GM18511 (cell line): ENCODE results near the gene SNAPC5.
A peak's percentile ranks its signal among the peaks of the same experiment; 100 is the strongest.
"Not testable (repeated sequence)": the region's sequence is repeated elsewhere in the genome, so short reads cannot be mapped to it uniquely, and the experiment has no call there.

ENCODE experiments used
- ATAC-seq: cut with Tn5 transposase; IDR thresholded peaks from one replicate; pipeline ENCODE4 v1.9.1; 2021; ENCODE audit warnings: mild to moderate bottlenecking, moderate library complexity; ENCODE audit not compliant: unreplicated experiment

The SNAPC5 gene, protein sequence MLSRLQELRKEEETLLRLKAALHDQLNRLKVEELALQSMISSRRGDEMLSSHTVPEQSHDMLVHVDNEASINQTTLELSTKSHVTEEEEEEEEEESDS

GRCh38 chr15:66497502-66498455 is at the start of gene SNAPC5:
SNAPC5 (minus strand) TSS chr15:66497762; CDS start chr15:66497731, 31 bp downstream.
- ATAC-seq, result peak; percentile 89

DNA sequence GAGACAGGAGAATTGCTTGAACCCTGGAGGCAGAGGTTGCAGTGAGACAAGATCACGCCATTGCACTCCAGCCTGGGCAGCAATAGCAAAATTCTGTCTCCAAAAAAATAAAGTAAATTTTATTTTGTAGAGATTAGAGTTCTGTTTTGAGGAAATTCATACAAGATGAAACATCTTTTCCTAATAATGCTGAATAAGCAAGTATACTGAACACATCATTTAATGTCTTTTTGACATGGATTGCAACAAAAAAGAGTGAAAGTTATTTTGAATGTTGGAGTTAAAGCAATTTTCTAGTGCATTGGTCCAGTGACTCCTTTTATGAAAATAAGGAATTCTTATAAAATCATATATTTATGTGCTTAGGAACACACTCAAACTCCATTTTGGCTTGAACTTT is 47.7 kb upstream of the SNAPC5 start:
- no peak for ATAC-seq

GRCh38 chr15:66542896-66543295 is 45.3 kb upstream of the SNAPC5 start:
- no peak for ATAC-seq

GRCh38 chr15:66535056-66535455 is 37.5 kb upstream of the SNAPC5 start:
- no peak for ATAC-seq

GRCh38 chr15:66524838-66525237 is 27.3 kb upstream of the SNAPC5 start:
- ATAC-seq, result no peak

GRCh38 chr15:66523926-66524325 is 26.4 kb upstream of the SNAPC5 start:
- no peak for ATAC-seq

DNA sequence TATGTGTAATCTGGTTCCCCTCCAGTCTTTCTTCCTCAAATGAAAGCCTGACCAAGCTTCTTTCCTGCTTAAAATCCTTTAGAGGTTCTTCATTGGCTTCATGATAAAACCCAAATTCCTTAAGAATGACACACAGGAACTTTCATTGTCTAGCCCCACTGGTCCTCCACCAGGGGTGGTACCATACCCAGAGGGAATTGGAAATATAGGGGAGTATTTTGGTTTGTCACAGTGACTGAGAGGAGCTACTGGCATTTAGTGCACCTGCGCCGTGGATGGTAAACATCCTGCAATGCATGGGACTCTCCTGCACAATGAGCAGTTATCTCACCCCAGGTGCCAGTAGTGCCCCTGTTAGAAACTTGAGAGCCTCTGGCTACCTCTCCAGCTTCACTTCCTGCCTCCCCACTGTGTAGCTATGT is 18.4 kb upstream of the SNAPC5 start:
- no peak for ATAC-seq

DNA sequence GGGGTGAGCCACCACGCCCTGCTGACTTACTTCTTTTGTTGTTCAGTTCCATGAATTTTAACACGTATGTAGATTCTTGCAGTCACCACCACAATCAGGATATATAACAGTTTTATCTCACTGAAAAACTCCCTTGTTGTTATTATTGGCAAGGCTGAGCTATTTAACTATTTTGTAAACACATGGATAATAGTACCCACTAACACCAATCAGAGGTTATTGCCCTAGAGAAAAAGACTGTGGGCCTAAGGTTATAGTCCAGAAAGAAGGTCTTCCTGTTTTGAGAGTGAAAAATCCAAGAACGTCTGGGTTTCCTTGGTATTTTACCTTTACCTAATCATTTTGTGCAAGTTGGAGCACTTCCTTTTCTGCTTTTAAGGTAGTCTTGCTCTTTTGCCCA is 17.0 kb upstream of the SNAPC5 start:
- ATAC-seq, result no peak

GRCh38 chr15:66508293-66508883 is 10.8 kb upstream of the SNAPC5 start:
- ATAC-seq, result no peak

GRCh38 chr15:66505818-66506217 is 8.3 kb upstream of the SNAPC5 start:
- no peak for ATAC-seq

- peak; percentile 31 for ATAC-seq
Measured at GRCh38 chr15:66505430-66505811, 7.9 kb upstream of the SNAPC5 start.

DNA sequence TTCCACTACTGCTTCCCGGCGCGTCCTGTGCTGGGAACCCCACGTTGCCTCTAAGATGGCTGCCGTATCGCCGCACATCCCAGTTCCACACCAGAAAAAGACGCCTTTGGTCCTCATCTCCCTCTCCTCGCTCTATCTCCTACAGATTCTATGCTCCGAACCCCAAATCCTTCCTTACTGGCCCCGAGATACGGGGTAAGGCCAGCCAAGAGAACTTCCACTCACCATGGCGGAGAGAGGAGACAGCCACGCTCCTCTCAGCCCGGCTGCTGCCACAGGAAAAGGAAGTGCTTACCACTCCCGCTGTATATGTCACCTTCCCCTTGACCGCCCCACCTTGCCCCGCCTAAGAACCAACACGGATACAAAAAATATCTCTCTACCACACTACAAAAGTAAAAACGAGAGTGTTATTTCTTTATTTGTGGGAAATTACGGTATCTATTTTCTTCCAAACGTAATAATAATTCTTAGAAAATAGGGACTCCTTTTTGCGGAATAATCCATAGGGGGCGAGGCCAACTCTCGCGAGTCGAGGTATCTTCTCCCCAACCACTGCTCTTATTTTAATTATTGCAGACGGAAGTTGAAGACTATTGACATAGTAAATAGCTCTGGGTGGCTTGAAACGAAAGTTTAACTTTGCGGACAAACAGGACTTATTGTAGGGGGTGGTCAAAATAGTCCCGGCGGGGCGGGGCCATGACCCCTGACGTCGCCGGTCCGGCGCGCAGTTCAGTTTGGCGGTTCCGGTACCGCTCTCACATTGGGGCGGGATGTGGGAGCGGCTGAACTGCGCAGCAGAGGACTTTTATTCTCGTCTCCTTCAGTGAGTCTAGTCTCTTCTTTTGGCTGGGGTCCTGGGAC is 7.2 kb upstream of the SNAPC5 start, which contains the start of the genes RPL4 and ZWILCH:
TSS of gene RPL4 (minus strand) at position 293 of the 867 bp plus-strand sequence. CDS start at position 228, 65 bp downstream.
TSS of gene ZWILCH (plus strand) at position 764 of the 867 bp plus-strand sequence. CDS start at position 777, 13 bp downstream.
- ATAC-seq, result peak; percentile 83

DNA sequence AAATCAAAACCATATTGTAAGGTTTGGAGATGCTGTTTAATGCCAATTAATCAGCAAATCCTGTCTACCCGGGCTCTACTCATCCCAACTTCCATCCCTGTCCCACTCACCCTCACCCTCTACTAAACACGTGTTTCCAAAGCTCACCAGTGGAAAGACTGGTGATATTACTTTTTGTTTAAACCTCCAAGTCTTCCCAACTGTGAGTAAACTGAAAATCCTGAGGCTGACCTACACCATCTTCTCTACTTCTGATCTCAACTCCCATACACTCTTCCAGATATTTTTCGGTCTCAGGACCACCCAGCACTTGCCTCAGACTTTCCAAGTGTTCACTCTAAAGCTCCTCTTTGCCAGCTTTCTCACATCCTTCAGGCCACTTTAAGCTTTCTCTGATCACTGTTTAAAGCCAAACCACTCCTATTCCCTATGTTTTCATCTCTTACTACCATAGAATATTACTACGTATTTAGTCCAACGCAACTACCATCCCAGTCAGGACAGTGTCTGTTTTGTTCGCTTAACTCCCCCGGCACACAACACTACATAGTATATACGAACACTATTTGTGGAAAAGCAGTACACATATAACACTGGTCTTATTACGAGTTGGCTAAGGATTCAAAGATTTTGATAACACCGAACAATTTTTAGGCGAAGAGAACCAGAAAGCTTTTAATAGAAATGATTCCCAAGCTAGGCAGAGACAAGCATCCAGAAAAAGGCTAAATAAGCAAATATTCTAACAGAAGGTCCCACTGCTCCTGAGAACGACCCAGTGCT is 6.4 kb upstream of the SNAPC5 start:
- ATAC-seq, result no peak

DNA sequence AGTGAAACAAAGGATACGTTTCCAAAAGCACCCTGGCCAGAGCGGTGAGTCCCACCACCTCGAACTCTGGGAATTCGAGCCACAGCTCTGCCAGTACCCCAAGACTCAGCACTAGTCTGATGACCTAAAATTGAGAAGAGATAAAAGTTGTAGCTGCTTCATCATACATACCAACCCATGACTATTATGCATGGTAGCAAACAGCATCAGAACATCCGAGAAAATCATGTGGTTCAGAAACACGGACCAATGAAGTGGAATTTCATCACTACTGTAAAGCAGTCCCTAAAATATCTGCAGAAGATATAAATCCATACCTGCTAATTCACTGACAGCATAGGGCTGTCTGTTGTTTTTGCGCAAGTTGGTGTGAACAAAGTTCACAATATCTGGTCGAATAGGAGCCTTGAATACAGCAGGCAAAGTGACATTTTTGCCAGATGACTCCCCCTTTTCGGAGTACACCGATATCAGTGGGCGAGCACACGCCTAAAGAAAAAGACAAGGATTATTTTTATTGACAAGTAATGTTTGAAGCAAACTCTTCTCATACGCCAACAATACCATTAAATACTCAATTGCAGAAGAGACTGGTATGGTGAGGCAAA is 5.6 kb upstream of the SNAPC5 start:
- ATAC-seq, result not testable (repeated sequence)

GRCh38 chr15:66502491-66502890 is 4.9 kb upstream of the SNAPC5 start:
- ATAC-seq, result no peak

DNA sequence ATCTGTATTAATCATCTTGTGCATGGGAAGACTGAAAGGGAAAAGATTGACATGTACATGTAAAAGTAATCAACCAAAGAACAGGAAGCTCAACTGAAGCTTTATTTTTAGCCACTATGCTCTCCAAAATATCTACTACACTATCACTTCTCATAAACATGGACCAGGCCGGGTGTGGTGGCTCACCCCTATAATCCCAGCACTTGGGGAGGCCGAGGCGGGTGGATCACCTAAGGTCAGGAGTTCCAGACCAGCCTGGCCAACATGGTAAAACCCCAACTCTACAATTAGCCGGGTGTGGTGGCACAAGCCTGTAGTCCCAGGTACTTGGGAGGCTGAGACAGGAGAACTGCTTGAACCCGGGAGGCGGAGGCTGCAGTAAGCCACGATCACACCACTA is 2.8 kb upstream of the SNAPC5 start:
- ATAC-seq, result not testable (repeated sequence)

- ATAC-seq, result no peak
Measured at GRCh38 chr15:66498501-66499386, 1.2 kb upstream of the SNAPC5 start.

- peak; percentile 15 for ATAC-seq
Measured at GRCh38 chr15:66496951-66497501, 536 bp downstream of the SNAPC5 start.
